SK-N-SH treated with all-trans-retinoic acid at 6 μM for 48 hours (cell line): ENCODE measurements around the gene CSGALNACT2.

Source experiments
- ARNTL ChIP-seq: fragments of 450-650 bp; formaldehyde crosslinking; IDR thresholded peaks from 2 replicates; pipeline ENCODE4 v1.5.0; 2020; ENCODE audit warnings: low read depth, mild to moderate bottlenecking, moderate library complexity, borderline replicate concordance
- BACH2 ChIP-seq: fragments of 250-450 bp; sonication (Bioruptor Pico); IDR thresholded peaks from 2 replicates; pipeline ENCODE4 v1.9.0; 2021; ENCODE audit warnings: mild to moderate bottlenecking, borderline replicate concordance
- OSR1 ChIP-seq: fragments of 250-450 bp; sonication (Bioruptor Pico); IDR thresholded peaks from 2 replicates; pipeline ENCODE4 v1.8.0; 2022; ENCODE audit warnings: moderate library complexity, mild to moderate bottlenecking, inconsistent platforms
- PPARA ChIP-seq: fragments of 250-450 bp; sonication (Bioruptor Pico); IDR thresholded peaks from 2 replicates; pipeline ENCODE4 v1.5.0; 2020; ENCODE audit warnings: mild to moderate bottlenecking, borderline replicate concordance
- TOX ChIP-seq: fragments of 250-450 bp; sonication (Bioruptor Pico); IDR thresholded peaks from 2 replicates; pipeline ENCODE4 v1.8.0; 2021; ENCODE audit warnings: mild to moderate bottlenecking, moderate library complexity, borderline replicate concordance
- ZFP30 ChIP-seq: fragments of 450-650 bp; formaldehyde crosslinking; IDR thresholded peaks from 2 replicates; pipeline ENCODE4 v1.5.0; 2022; ENCODE audit warnings: mild to moderate bottlenecking, moderate library complexity
- ZNF565 ChIP-seq: fragments of 450-650 bp; formaldehyde crosslinking; conservative IDR thresholded peaks from 2 replicates; pipeline ENCODE4 v1.5.0; 2020; ENCODE audit warnings: low read depth, mild to moderate bottlenecking, moderate library complexity
- TF ChIP-seq, protein P1 (sequence below): fragments of 250-450 bp; sonication (Bioruptor Pico); IDR thresholded peaks from 2 replicates; pipeline ENCODE4 v1.8.0; 2020; ENCODE audit warnings: mild to moderate bottlenecking, moderate library complexity, borderline replicate concordance

DNA sequence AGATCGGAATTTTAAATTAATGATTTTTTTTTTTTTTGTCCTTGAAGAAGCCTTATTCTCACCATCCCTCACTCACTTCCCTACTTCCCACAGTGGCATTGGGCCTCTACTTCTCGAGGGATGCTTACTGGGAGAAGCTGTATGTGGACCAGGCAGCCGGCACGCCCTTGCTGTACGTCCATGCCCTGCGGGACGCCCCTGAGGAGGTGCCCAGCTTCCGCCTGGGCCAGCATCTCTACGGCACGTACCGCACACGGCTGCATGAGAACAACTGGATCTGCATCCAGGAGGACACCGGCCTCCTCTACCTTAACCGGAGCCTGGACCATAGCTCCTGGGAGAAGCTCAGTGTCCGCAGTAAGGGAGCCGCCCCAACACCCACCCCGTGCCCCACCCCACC is 37.9 kb upstream of the CSGALNACT2 start:
- TF ChIP-seq, protein P1, sequence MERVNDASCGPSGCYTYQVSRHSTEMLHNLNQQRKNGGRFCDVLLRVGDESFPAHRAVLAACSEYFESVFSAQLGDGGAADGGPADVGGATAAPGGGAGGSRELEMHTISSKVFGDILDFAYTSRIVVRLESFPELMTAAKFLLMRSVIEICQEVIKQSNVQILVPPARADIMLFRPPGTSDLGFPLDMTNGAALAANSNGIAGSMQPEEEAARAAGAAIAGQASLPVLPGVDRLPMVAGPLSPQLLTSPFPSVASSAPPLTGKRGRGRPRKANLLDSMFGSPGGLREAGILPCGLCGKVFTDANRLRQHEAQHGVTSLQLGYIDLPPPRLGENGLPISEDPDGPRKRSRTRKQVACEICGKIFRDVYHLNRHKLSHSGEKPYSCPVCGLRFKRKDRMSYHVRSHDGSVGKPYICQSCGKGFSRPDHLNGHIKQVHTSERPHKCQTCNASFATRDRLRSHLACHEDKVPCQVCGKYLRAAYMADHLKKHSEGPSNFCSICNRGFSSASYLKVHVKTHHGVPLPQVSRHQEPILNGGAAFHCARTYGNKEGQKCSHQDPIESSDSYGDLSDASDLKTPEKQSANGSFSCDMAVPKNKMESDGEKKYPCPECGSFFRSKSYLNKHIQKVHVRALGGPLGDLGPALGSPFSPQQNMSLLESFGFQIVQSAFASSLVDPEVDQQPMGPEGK (CRISPR knock-in tag): no peak
- no peak for TF ChIP-seq ARNTL (CRISPR knock-in tag)
- no peak for TF ChIP-seq PPARA
- no peak for TF ChIP-seq TOX (CRISPR knock-in tag)
- TF ChIP-seq OSR1 (CRISPR knock-in tag): no peak
- TF ChIP-seq ZFP30: no peak
- no peak for TF ChIP-seq BACH2 (CRISPR knock-in tag)
- TF ChIP-seq ZNF565 (CRISPR knock-in tag): no peak
